Activated CD8-positive, alpha-beta T cell treated with anti-CD3 and anti-CD28 coated beads for 36 hours (primary cell): ENCODE data around the gene MPPED2. TPM values are rescaled to one million over a fixed set of nuclear protein-coding genes. Genes with fewer than 3 reads are reported as not detected.

Source experiments
- ATAC-seq: fragments of 200-7000 bp; cut with Tn5 transposase; one replicate; pipeline ENCODE4 v1.10.0; 2021; ENCODE audit warnings: mild to moderate bottlenecking, moderate library complexity
- CTCF ChIA-PET: fragments of 350-600 bp; sonication (Branson Sonifier 250); formaldehyde crosslinking; loops from one replicate; lab custom pipeline; 2021; ENCODE audit warnings: antibody characterized with exemption; lab: Charles Lee
- POLR2A ChIA-PET: fragments of 350-600 bp; sonication (Branson Sonifier 250); formaldehyde crosslinking; loops from one replicate; lab custom pipeline; 2021; ENCODE audit warnings: antibody characterized with exemption; lab: Charles Lee
- DNase-seq: peaks from one replicate; pipeline ENCODE4 v3.0.0-alpha.2; 2020
- H3K27ac Mint-ChIP-seq: one replicate; pipeline ENCODE4 v1.8.0; 2021; ENCODE audit warnings: mild to moderate bottlenecking, mixed read lengths
- H3K27me3 Mint-ChIP-seq: one replicate; pipeline ENCODE4 v1.8.0; 2021; ENCODE audit warnings: mixed read lengths
- H3K36me3 Mint-ChIP-seq: one replicate; pipeline ENCODE4 v1.8.0; 2021; ENCODE audit warnings: low read depth, mixed read lengths
- H3K4me1 Mint-ChIP-seq: one replicate; pipeline ENCODE4 v1.8.0; 2021; ENCODE audit warnings: low read depth, mixed read lengths
- H3K4me3 Mint-ChIP-seq: one replicate; pipeline ENCODE4 v1.8.0; 2021; ENCODE audit warnings: mild to moderate bottlenecking, moderate library complexity, mixed read lengths
- H3K9me3 Mint-ChIP-seq: one replicate; pipeline ENCODE4 v1.8.0; 2021; ENCODE audit warnings: mixed read lengths
- CTCF ChIP-seq: fragments of 200-600 bp; IDR thresholded peaks from one replicate; pipeline ENCODE4 v1.8.0; 2022; ENCODE audit warnings: antibody characterized with exemption, mild to moderate bottlenecking
- intact Hi-C: fragments of 100-400 bp; cut with micrococcal nuclease; formaldehyde crosslinking; loops from one replicate; pipeline ENCODE4 v1.10.0; 2022
- total RNA-seq, 2 experiments: library from RNA; stranded (reverse); gene quantifications; one replicate each; pipeline ENCODE4 v1.2.3, GENCODE V29; 2021

The MPPED2 gene
- total RNA-seq, 2 experiments from 2014 or later = 0.63 TPM; not detected in 1

GRCh38 chr11:30526558-30526957 lies 59.6 kb downstream of the MPPED2 start:
- POLR2A ChIA-PET = no interaction called here
- no peak for TF ChIP-seq CTCF
- Mint-ChIP-seq H3K27me3 (peaks cover 6% of the 10 kb centered on the region), H3K4me3 (no peak overlapping the region), H3K27ac (no peak overlapping the region), H3K9me3 (no peaks in the 10 kb centered on the region), H3K4me1 (no peaks in the 10 kb centered on the region), H3K36me3 (no peaks in the 10 kb centered on the region)
- ATAC-seq (no peak), DNase-seq (no peak)
- intact Hi-C loops = no loop called here
- CTCF ChIA-PET = no interaction called here

DNA sequence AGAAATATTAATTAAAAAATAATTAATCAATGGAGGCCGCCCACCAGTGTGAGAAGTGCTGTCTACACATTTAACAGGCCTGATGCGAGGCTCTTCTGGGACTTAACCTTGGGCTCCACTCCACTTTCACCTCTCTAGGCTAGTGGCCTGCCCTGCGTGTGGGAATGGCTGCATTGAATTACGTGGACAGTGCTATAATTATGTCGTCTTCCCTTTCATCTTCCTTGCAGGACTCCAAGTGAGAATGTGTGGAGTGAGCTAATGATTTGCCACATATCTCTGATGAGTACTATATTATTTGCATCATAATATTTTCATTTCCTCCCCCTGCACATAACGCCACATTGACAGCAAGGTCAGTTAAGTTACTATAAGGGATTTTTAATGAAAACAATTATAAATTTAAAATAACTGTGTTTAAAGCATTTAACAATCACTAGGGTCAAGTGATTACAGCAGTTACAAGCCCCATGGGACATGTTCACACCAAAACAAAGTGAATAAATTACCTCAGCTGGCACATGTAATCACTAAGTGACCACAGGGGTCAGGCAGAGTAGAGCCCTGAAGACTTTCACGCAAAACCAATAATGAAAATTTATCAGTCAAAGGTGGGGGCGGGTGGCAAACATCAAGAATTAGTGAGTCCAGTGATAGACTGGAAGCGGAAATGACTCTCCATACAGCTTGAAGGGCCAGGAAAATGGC lies 63.5 kb downstream of the MPPED2 start:
- TF ChIP-seq CTCF = no peak
- ChIA-PET POLR2A (no interaction called here), CTCF (no interaction called here)
- Mint-ChIP-seq H3K27me3 (peaks cover 6% of the 10 kb centered on the region), H3K4me1 (no peaks in the 10 kb centered on the region), H3K36me3 (no peaks in the 10 kb centered on the region), H3K4me3 (no peak overlapping the region), H3K27ac (no peak overlapping the region), H3K9me3 (no peaks in the 10 kb centered on the region)
- ATAC-seq (no peak), DNase-seq (no peak)
- intact Hi-C loops = no loop called here

- peaks cover 5% of the 10 kb centered on the region for H3K27me3 Mint-ChIP-seq
- no peak for TF ChIP-seq CTCF
- no peaks in the 10 kb centered on the region for H3K36me3 Mint-ChIP-seq
- DNase-seq (no peak), ATAC-seq (no peak)
- H3K27ac Mint-ChIP-seq = no peak overlapping the region
- no peak overlapping the region for H3K4me3 Mint-ChIP-seq
- CTCF ChIA-PET = no interaction called here
- H3K4me1 Mint-ChIP-seq = no peaks in the 10 kb centered on the region
- H3K9me3 Mint-ChIP-seq = no peaks in the 10 kb centered on the region
- POLR2A ChIA-PET = no interaction called here
- intact Hi-C loops = no loop called here
Measured at GRCh38 chr11:30521297-30522071, 64.7 kb downstream of the MPPED2 start.

DNA sequence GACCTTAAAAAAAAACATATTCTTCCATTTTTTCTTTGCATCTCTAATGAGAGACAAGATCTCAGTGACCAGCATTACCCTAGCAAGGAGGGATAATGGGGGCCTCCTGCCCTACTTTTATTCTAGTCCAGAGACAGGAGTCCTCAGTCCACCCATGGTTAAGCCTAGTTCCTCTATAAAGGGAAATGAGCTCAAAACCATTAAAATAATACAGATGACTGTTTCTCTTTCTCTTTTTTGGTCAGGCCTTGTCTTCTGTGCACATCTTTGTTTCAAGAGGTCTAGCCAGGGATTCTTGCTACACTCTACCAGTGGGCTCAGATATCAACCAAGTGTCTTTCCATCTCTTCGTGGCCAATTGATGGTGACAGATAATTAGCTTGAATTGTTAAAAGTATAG lies 73.1 kb downstream of the MPPED2 start:
- CTCF ChIA-PET = no interaction called here
- POLR2A ChIA-PET = no interaction called here

More for the DNA sequence above, 73.1 kb downstream of the MPPED2 start:
- peaks cover 23% of the 10 kb centered on the region for H3K27me3 Mint-ChIP-seq
- no peak for TF ChIP-seq CTCF
- no peak overlapping the region for H3K27ac Mint-ChIP-seq
- peaks cover 16% of the 10 kb centered on the region for H3K4me1 Mint-ChIP-seq
- intact Hi-C loops = loop anchor here (10.0 kb wide), 1 partner anchor 52 kb away; no protein-coding TSS in a partner anchor
- no peak overlapping the region for H3K4me3 Mint-ChIP-seq
- H3K36me3 Mint-ChIP-seq = no peaks in the 10 kb centered on the region
- no peak for DNase-seq
- no peaks in the 10 kb centered on the region for H3K9me3 Mint-ChIP-seq
- no peak for ATAC-seq
